Colonic mucosa (tissue), 4 donors: ENCODE measurements around the gene ADAT2. TPM values are rescaled to one million over a fixed set of nuclear protein-coding genes. Genes with fewer than 3 reads are reported as not detected.

Experiments used
- DNase-seq: peaks from one replicate; pipeline ENCODE4 v3.0.0-alpha.2; 2020
- H3K27ac ChIP-seq: fragments of 200-600 bp; one replicate; pipeline ENCODE4 v1.8.0; 2021
- H3K27me3 ChIP-seq: fragments of 200-600 bp; one replicate; pipeline ENCODE4 v1.8.0; 2021
- H3K36me3 ChIP-seq: fragments of 200-600 bp; one replicate; pipeline ENCODE4 v1.8.0; 2021
- H3K4me1 ChIP-seq: fragments of 200-600 bp; one replicate; pipeline ENCODE4 v1.8.0; 2021; ENCODE audit warnings: mild to moderate bottlenecking
- H3K4me3 ChIP-seq: fragments of 200-600 bp; one replicate; pipeline ENCODE4 v1.8.0; 2021
- H3K9ac ChIP-seq, 2 donors: one replicate each; pipeline ENCODE4 v1.7.0; 2013; ENCODE audit warnings: control low read depth in 2 of 2, low read depth in 2 of 2, low read length in 2 of 2
- H3K9me3 ChIP-seq: fragments of 200-600 bp; one replicate; pipeline ENCODE4 v1.8.0; 2021
- CTCF ChIP-seq: fragments of 200-600 bp; IDR thresholded peaks from one replicate; pipeline ENCODE4 v1.8.0; 2022; ENCODE audit warnings: antibody characterized with exemption, mild to moderate bottlenecking
- intact Hi-C: fragments of 100-400 bp; cut with DNase I; formaldehyde crosslinking; loops from one replicate; pipeline ENCODE4 v1.14.1; 2022
- total RNA-seq, 2 donors: library from RNA; stranded (reverse); fragmentation: NEBNext Ultra II Directional in 1 of 2; extraction: Animal tissue kit (Norgen Biotek cat#: 25700) in 1 of 2; gene quantifications; one replicate each; pipeline ENCODE4 v1.2.1, GENCODE V29; 2021
- donor health status: healthy.
- donor health status: DM: no; HTN: no; CAD: no.
- donor health status: DM: no; HTN: no; CAD: no.

Gene ADAT2
- total RNA-seq, 2 donors from 2014 or later: 4.6 to 5.7 TPM

- DNase-seq: no peak
- Histone ChIP-seq H3K9me3 (no peaks in the 10 kb centered on the region), H3K4me1 (no peaks in the 10 kb centered on the region), H3K4me3 (no peak overlapping the region), H3K27ac (no peak overlapping the region), H3K36me3 (no peaks in the 10 kb centered on the region), H3K9ac (no peak overlapping the region), H3K27me3 (no peaks in the 10 kb centered on the region)
- intact Hi-C loops: loop anchor here (5.0 kb wide), 2 partner anchors 734 to 949 kb away; no protein-coding TSS in a partner anchor
- TF ChIP-seq CTCF: no peak
Observed at GRCh38 chr6:143426026-143426425, 24.5 kb downstream of the ADAT2 start.

- DNase-seq: no peak
- TF ChIP-seq CTCF: no peak
- Histone ChIP-seq H3K36me3 (no peaks in the 10 kb centered on the region), H3K27me3 (no peaks in the 10 kb centered on the region), H3K9me3 (no peaks in the 10 kb centered on the region), H3K27ac (no peak overlapping the region), H3K4me3 (no peak overlapping the region), H3K9ac (no peak overlapping the region), H3K4me1 (no peaks in the 10 kb centered on the region)
- intact Hi-C loops: no loop called here
Observed at GRCh38 chr6:143419526-143419925, 31.0 kb downstream of the ADAT2 start.

GRCh38 chr6:143414769-143415168, 35.7 kb downstream of the ADAT2 start:
- Histone ChIP-seq H3K9ac (no peak overlapping the region), H3K9me3 (no peaks in the 10 kb centered on the region), H3K36me3 (no peaks in the 10 kb centered on the region), H3K4me3 (no peak overlapping the region), H3K4me1 (no peaks in the 10 kb centered on the region), H3K27me3 (no peaks in the 10 kb centered on the region), H3K27ac (no peak overlapping the region)
- intact Hi-C loops: no loop called here
- DNase-seq: no peak
- TF ChIP-seq CTCF: no peak

- intact Hi-C loops: no loop called here
- H3K9ac ChIP-seq: no peak overlapping the region
- no peaks in the 10 kb centered on the region for H3K9me3 ChIP-seq
- no peak for TF ChIP-seq CTCF
- H3K4me3 ChIP-seq: no peak overlapping the region
- H3K27ac ChIP-seq: no peak overlapping the region
- no peak for DNase-seq
- H3K4me1 ChIP-seq: no peaks in the 10 kb centered on the region
- H3K27me3 ChIP-seq: no peaks in the 10 kb centered on the region
- no peaks in the 10 kb centered on the region for H3K36me3 ChIP-seq
Observed at GRCh38 chr6:143410859-143411270, 39.6 kb downstream of the ADAT2 start.

- DNase-seq: no peak
- H3K4me3 ChIP-seq: no peak overlapping the region
- H3K9ac ChIP-seq: no peak overlapping the region
- no peaks in the 10 kb centered on the region for H3K4me1 ChIP-seq
- TF ChIP-seq CTCF: no peak
- no peaks in the 10 kb centered on the region for H3K27me3 ChIP-seq
- intact Hi-C loops: no loop called here
- no peak overlapping the region for H3K27ac ChIP-seq
- no peaks in the 10 kb centered on the region for H3K36me3 ChIP-seq
- no peaks in the 10 kb centered on the region for H3K9me3 ChIP-seq
Observed at GRCh38 chr6:143408787-143409162, 41.7 kb downstream of the ADAT2 start.
